ENCODE data around the gene MTFMT.
A peak's percentile ranks its signal among the peaks of the same experiment; 100 is the strongest.
"Not testable (repeated sequence)": the region's sequence is repeated elsewhere in the genome, so short reads cannot be mapped to it uniquely, and the experiment has no call there.

The MTFMT gene

DNA sequence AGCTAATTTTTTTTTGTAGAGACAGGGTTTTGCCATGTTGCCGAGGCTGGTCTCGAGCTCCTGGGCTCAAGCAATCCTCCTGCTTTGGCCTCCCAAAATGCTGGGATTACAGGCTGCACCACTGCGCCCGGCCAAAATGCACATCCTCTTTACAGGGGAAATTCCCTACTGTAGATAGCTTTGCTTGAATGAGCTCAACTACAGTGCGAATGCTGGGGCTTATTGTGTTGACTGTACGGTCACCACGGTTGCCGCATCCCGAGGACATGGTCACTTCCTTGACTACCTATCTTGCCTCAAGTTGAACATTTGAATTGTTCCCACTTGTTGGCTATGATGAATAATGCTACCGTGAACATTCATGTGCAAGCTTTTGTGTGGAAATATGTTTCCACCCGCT is 5.3 kb upstream of the MTFMT start:
- no peak for DNase-seq

DNA sequence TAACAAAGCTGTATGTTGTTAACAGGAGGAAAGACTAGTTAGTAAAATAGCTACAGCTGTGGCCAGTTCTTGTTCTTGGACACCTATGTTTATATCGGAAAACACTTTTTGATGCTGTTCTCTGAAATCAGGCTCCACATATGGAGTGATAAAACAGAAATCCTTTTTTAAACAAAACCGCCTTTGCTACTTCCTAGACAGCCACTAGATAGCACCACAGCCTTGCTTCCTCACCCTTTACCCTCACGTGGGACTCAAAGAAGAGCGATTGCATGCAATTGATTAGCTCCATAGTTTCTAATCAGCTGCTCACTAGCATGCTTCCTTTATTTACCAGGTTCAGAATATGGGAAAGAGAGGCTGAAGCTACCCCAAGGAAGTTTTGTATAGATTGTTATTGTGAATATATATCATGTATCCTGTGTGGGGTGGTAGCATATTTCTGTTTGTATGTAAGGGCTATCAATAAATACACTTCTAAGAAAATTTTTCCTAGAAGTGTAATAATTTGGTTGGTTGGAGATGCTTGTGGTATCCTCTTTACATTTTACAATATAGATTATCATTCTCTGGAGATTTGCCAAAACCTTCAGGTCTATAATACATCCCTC is 4.3 kb upstream of the MTFMT start:
- DNase-seq: peak in 1 of 2 experiments; percentile 8

DNA sequence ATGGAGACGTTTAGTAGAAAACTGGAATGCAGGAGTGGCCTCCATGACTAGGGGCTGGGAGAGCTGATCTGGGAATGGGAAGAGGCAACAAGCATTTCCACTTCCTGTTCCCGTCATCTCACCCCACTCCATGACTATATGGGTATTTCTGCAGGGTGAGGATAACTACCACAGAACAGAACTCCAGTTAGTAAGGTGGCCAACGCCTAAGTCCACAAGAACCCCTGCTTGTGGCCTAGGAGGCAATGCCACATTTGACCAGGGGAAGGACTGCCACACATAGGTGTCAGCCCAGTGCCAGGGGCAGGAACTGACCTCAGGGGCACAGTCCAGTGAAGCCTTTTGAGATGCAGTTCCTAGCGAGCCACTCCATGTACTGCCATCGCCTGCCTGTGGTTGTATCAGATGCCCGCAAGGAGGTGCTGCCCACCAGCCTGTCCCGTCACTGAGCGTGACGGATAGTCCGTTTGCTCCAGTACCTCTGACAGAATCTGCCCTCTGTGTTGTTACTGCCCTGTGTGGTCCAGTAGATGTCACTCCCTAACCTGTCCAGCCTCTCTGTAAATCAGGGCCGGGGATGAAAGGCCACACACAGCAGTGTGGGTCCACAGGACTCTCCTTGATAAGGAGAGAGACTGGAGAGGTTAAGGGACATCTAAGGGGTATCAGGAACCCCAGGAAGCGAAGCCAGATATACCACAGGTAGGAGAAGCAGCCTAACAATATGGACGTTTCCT is 3.5 kb upstream of the MTFMT start:
- DNase-seq: peak; percentile 18

DNA sequence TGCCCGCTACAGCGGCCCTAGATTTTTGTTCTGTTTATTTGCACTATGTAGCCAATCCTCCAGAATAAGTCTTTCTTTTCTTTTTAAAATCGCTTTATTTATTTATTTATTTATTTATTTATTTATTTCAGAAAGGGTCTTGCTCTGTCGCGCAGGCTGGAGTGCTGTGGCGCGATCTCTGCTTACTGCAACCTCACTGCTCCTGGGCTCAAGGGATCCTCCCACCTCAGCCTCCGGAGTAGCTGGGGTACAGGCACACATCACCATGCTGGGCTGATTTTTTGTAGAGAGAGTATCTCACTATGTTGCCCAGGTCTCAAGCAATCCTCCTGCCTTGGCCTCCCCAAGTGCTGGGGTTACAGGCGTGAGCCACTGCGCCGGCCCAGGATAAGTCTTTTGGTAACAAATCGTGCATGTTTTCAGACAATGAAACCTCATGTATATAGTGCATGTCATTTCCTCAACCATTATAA is 333 bp upstream of the MTFMT start:
- no peak for DNase-seq

DNA sequence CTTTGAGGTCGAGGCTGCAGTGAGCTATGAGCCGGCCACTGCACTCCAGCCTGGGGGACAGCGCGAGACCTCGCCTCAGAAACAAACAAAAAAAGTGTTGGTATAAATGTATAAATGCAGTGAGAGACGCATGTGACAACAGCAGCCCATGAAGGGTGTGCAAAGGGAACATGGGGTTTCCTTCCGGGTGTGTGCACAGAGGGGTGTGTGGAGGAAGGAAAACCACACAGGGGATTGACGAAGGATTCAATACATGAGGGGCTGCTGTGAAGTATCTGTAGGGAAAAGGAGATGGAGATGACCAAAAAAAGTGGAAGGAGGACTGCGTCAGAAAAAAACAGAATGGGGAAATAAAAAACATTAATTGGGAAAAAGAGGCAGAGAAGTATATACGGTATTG is 1.1 kb downstream of the MTFMT start:
- DNase-seq: no peak

DNA sequence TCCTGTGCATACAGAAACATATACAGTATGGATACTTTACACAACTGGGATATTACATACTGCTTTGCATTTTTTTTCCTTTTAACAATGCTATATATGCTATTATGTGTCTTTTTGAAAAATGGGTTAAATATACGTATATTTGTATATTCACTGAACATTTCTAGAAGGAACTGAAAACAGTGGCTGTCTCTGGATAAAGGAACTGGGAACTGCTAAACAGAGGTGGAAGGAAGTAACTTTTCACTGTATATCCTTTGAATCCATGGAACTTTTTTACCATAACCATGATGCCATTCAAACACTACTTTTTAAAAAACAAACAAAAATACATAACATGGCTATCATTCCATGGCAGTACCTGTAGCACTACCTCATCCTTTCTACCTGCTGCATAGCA is 1.8 kb downstream of the MTFMT start:
- DNase-seq: no peak

DNA sequence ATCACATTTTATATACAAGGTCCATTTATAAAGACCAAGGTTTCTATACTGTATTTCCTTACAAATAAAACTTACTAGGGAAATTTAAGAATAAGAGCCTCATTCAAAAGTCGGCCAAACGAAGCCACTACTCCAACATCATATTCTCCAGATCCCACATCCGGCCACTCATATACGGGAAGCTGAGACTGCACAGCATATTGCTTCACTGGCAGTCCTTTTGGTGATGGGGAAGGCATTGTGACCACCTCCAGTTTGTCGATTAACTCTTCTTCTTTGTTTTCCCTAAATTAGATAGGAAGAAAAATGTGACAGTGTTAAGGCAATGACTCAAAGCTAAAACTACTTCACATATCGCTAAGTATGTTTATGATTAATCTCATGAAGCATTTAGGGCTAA is 2.7 kb downstream of the MTFMT start:
- DNase-seq: no peak

DNA sequence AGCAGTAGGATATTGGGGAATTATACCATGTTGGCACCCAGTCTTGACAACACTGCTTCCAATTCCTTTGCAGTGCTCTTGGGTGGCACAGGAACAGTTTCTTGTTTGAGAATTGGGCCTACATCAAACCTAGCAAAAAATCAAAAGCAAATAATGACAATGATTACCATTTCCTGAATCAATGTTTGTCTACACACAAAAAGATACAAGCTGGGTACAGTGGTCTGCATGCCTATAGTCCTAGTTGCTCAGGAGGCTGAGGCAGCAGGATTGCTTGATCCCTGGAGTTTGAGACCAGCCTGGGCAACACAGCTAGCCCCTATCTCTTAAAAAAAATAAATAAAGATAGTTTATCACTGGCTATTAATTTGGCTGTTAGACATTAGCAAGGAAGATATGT is 8.0 kb downstream of the MTFMT start:
- DNase-seq: no peak

DNA sequence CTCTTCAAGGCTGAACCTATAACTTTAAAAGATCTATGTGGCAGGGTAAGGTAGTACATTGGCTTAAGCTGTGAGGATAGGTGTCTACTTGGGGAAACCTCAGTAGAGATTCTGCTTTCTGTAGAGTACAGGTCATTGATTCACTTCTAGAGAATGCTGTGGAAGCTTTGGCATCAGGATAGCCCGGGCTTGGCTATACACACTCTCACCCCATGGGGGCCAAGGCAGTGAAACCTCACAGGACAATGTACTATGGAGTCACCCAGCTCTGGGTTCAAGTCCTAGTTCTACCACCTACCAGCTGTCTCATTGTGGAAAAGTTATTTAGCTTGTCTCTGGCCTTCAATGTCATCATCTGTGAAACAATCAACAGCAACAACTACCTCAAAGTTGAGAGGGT is 9.0 kb downstream of the MTFMT start:
- no peak for DNase-seq

DNA sequence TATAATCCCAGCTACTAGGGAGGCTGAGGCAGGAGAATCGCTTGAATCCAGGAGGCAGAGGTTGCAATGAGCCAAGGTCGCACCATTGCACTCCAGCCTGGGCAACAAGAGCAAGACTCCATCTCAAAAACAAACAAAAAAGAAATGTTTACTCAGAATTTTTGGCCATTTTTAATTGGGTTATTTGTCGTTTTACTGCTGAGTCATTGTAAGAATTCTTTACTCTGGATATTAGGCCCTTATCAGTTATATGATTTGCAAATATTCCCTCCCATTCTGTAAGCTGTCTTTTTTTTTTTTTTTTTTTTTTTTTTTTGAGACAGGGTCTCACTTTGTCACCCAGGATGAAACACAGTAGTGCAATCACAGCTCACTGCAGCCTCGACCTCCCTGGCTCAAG is 18.2 kb downstream of the MTFMT start:
- DNase-seq: not testable (repeated sequence)

DNA sequence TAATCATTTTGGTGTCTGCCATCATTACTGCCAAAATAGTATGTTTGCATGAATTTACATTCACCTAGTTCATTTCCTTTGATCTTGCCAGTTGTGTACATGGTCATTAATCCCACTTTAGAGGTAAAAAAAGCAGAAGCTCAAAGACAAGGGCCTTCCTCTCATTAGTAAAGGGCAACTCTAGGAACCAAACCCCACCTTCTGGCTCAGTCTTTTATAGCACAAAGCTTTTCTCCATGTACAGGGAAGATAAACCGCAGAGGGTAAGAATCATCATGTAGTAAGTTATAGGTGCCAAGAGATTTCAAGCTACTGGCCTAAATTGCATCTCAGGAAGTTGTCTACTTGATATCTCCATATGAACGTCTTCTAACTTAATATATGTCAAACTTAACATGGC is 20.5 kb downstream of the MTFMT start:
- DNase-seq: no peak

DNA sequence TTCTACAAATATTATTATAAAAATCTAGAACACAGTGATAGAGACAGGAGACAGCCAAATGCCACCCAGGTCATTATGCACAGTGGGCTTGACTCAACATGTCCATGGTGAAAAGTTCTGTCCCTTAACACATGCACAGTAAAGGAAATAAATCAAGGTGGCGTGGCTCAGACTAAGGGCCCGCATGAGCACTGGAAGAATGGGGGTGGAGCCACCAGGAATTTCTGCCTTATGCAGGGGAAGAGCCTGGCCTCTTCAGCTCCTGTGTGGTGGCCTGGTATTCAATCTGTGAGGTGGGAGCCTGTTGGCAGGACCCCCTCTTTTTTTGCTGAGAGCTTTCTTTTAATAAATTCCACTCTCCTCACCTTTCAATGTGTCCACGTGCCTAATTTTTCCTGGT is 22.6 kb downstream of the MTFMT start:
- no peak for DNase-seq

DNA sequence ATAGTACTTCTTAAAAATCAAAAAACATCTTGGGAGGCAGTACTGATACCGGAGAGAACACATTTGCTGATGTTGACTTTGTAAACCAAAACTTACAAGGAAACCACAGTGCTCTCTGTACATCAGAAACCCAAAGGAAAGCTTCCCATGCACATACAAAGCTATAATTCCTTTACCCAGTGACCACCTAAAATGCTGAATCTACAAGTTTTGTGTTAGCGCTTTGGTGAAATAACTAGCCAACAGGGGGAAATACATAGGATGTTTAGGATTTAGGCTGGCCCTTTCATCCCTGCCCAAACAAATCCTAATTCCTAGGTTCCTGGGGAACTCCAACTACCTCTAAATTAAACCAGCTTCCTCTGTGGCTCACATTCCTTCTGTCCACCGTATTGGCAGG is 24.4 kb downstream of the MTFMT start:
- DNase-seq: no peak

DNA sequence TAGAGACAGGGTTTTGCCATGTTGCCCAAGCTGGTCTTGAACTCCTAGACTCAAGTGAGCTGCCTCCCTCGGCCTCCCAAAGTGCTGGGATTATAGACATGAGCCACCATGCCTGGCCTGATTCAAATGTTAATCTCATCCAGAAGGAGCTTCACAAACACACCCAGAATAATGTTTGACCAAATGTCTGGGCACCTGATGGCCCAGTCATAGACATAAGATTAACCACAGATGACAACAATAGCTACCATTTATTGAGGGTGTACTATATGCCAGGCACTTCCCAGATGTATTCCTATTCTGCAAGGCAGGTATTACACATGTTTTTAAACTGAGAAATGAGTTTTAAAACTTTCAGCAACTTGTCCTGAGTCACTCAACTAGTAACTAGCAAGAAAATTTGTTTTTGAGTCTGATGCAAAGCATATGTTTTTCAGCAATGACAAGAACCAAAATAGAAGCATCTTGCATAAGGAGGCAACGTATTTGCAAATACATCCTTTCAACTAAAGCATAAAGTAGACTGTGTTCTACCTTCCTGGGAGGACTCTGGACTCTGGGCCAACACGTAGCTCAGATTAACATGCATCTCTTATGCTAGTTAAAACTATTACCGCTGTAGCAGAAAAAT is 31.6 kb downstream of the MTFMT start:
- no peak for DNase-seq

DNA sequence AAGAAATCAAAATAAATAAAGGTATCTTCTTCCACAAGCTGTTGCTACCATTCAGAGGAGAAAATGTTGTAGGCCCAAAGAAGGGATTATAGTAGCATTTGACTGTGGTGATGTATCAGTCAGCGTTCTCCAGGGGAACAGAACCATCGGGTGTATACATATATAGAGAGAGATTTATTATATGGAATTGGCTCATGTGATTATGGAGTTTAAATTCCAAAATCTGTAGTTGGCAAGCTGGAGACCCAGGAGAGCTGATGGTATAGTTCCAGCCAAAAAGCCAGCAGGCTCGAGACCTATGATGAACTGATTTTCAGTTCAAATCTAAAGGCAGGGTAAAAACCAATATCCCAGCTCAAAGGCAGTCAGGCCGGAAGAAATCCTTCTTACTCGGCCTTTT is 32.4 kb downstream of the MTFMT start:
- no peak for DNase-seq

DNA sequence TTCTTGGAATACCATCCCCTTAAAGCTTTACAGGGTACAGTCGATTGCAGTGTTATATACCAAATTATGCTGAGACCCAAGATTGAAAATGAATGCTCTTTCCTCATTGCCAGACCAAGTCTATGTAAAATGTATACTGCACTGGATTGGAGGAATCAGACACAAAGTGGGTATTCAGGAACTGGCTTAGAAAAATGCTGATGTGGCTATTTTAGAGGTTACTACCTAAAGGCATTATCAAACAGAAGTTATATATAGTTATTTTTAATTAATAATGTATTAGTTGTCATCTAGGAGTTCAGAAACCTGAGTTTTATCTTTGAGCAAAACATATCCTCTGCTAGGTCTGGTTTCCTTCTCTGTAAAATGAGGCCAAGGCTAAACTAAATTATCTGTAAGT is 36.1 kb downstream of the MTFMT start:
- no peak for DNase-seq

DNA sequence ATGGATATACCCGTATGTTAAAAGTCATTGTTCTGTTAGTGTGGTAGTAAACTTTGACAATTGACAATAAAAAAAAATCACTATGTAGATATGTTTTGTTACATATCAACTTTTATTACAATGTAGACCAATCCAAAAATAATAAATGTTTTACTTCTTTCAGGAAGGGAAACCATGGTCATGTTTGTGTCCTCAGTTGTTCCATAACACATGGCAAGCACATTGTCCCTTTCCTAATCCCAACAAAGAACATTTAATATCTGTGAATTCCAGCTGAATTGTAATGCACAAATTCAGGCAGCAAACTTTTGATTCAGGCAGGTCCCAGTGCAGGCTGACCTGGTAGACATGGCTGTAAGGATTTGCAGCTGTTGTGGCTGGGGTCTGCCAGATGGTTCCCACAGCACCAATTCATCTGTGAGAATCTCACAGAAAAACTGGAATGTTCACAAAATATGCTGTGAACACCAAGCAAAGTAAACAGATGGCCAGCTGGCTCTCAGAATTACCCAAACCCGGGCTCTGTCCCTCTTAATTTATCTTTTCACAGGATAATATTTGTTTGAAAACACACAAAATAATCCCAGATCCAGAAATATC is 37.8 kb downstream of the MTFMT start:
- DNase-seq: no peak

DNA sequence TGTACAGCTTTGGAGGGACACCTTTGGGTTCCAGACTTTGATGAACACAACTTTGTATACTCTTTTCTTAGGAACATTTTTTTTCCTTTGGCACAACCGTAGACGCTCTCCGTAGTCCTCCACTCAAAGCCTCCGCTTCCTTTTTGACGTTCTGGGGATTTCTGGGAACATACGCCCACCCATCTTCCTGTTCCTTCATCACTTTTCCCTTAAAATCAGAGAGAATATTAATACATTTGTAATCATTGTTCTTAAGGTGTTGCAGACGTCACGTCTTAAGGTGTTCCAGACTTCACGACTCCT is 39.3 kb downstream of the MTFMT start:
- DNase-seq: no peak

DNA sequence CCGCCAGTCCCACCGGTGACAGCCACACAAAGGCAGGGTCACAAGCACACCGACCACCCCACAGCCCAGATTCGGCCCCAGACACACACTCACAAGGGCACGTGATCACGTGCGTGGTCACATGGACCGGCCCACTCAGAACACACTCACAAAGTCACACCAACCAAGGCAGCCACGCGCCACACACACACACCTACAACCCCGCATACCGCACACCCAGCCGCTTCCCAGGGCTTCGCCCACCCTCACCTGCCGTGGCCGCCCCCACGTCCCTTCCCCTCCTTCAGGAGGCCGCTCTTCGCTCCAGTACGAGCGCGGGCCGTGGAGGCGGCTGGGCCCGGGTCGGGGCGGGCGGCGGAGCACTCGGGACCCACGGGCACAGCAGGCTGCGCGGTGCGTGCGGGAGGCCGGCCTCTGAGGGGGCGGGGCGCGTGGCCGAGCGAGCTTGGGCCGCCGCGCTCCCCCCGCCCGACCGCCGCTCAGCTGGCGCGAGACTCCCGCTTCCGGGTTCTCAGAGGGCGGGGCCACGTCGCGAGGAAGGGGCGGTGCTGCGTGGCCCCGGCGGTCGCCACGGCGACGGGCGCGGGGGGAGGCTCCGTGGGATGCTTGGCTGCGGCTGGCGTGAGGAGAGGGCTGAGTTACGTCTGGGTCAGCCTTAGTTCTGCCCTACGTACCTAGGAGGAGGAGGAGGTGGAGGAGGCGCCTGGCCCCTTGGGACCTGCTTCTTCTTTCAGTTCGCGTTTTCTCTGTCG is 39.8 kb downstream of the MTFMT start, which contains the start of gene SPG21:
Gene SPG21 (minus strand): TSS at position 499 of the 752 bp plus-strand sequence. CDS start 6,345 bp downstream, outside the sequence.
- DNase-seq: peak; percentile 84 to 85

DNA sequence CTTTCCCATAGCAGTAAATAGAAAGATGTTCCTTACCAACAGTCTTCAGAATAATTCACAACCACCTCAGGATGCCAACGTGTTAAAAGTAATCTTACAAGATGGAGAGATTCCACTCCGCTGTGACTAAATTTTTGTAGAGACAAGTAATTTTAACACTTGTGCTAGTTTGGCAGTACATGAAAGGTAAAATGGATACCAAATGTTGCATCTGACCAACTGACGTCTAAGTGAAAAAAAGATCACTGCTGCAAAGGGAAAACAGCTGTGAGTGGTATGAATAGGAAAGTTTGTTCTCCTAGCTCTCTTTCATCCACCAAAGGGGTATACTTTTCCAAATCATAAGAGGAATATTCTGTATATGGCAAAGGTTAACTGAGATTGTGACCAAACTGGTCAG is 42.3 kb downstream of the MTFMT start:
- DNase-seq: no peak

DNA sequence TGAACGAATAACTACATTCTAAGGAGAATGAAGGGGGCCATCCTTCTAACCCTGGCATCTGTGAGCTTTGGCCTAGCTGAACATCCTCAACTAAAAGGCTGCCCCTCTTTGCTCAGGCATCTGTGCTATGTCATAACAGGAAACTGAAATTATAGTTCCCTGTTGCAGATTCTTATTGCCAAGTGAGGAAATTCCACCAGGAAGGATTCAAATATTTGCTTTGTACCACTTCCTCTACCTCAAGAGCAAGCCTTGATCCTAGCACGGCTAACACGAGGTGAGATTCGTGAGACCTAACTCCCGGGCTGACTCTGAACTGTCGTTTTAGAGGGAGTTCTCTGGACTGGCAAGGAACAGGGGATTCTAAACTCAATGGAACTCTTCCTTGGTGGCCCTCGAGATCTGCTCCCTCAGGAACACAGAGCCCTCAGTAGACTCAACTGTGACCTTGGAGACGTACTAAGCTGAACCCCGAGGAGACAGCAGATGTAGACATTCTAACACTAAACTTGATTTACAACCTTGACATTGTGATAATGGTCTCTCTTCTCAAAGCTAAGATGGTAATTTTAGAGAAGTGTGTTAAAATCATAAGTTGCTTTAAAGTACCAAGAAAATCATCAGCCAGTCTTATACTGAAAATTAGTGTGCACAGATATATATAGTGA is 43.9 kb downstream of the MTFMT start:
- no peak for DNase-seq

DNA sequence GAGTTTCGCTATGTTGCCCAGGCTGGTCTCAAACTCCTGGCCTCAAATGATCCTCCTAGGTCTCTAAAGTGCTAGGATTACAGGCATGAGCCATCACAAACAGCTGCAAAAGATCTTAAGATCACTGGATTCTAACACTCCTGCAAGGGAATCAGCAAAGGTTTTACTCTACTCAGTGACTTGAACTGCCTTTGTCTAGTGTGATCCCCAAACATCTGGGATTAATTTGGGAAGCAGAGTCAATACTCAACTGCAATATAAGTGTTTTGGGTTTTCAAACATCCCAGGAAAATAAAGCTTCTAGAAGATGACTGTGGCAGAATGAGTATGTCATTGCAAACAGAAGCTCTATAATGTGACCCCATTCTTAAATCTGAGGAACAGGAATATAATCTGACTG is 47.0 kb downstream of the MTFMT start:
- DNase-seq: no peak
